NCI-H187 treated with DMSO at 0.1 percent for 48 hours (cell line): Measurements from ENCODE around the gene ODAD2.

Source experiments
- DNase-seq: peaks from one replicate; lab custom pipeline; 2025; lab: John Stamatoyannopoulos, UW

ODAD2 gene

GRCh38 chr10:27844223-27844622 lies 154.7 kb downstream of the ODAD2 start:
- DNase-seq: no peak

- no peak for DNase-seq
Observed at GRCh38 chr10:27838901-27839300, 160.0 kb downstream of the ODAD2 start.

- no peak for DNase-seq
Observed at GRCh38 chr10:27838361-27838760, 160.5 kb downstream of the ODAD2 start.

GRCh38 chr10:27834476-27834875 lies 164.4 kb downstream of the ODAD2 start:
- DNase-seq: no peak

- DNase-seq: no peak
Observed at GRCh38 chr10:27833792-27834191, 165.1 kb downstream of the ODAD2 start.

GRCh38 chr10:27832826-27833225 lies 166.1 kb downstream of the ODAD2 start:
- no peak for DNase-seq

GRCh38 chr10:27826369-27826768 lies 172.5 kb downstream of the ODAD2 start:
- DNase-seq: no peak

GRCh38 chr10:27822301-27822700 lies 176.6 kb downstream of the ODAD2 start:
- no peak for DNase-seq

GRCh38 chr10:27820637-27821036 lies 178.2 kb downstream of the ODAD2 start:
- no peak for DNase-seq

GRCh38 chr10:27819781-27820531 lies 178.9 kb downstream of the ODAD2 start:
- DNase-seq: no peak

GRCh38 chr10:27816320-27816719 lies 182.6 kb downstream of the ODAD2 start:
- DNase-seq: no peak

GRCh38 chr10:27815846-27816245 lies 183.0 kb downstream of the ODAD2 start:
- no peak for DNase-seq

GRCh38 chr10:27815261-27815660 lies 183.6 kb downstream of the ODAD2 start:
- DNase-seq: no peak

GRCh38 chr10:27805180-27805579 lies 193.7 kb downstream of the ODAD2 start:
- no peak for DNase-seq

GRCh38 chr10:27804136-27804535 lies 194.7 kb downstream of the ODAD2 start:
- DNase-seq: no peak

- no peak for DNase-seq
Observed at GRCh38 chr10:27801171-27801785, 197.6 kb downstream of the ODAD2 start.

- no peak for DNase-seq
Observed at GRCh38 chr10:27799046-27799445, 199.8 kb downstream of the ODAD2 start.

- DNase-seq: no peak
Observed at GRCh38 chr10:27794157-27794556, 204.7 kb downstream of the ODAD2 start.

GRCh38 chr10:27792216-27792615 lies 206.7 kb downstream of the ODAD2 start:
- no peak for DNase-seq

GRCh38 chr10:27784272-27784671 lies 214.6 kb downstream of the ODAD2 start:
- DNase-seq: no peak

GRCh38 chr10:27783660-27784059 lies 215.2 kb downstream of the ODAD2 start:
- no peak for DNase-seq

GRCh38 chr10:27779462-27780015 lies 219.3 kb downstream of the ODAD2 start:
- DNase-seq: no peak

- DNase-seq: no peak
Observed at GRCh38 chr10:27774831-27775230, 224.0 kb downstream of the ODAD2 start.

GRCh38 chr10:27771231-27771630 lies 227.6 kb downstream of the ODAD2 start:
- no peak for DNase-seq
